Activated CD8-positive, alpha-beta T cell treated with anti-CD3 and anti-CD28 coated beads for 36 hours (primary cell): Measurements from ENCODE around the gene SLC25A33. TPM values are rescaled to one million over a fixed set of nuclear protein-coding genes. Genes with fewer than 3 reads are reported as not detected.
"Not testable (repeated sequence)": the region's sequence is repeated elsewhere in the genome, so short reads cannot be mapped to it uniquely, and the experiment has no call there.

ENCODE experiments used
- ATAC-seq: fragments of 200-7000 bp; cut with Tn5 transposase; one replicate; pipeline ENCODE4 v1.10.0; 2021; ENCODE audit warnings: mild to moderate bottlenecking, moderate library complexity
- CTCF ChIA-PET: fragments of 350-600 bp; sonication (Branson Sonifier 250); formaldehyde crosslinking; loops from one replicate; lab custom pipeline; 2021; ENCODE audit warnings: antibody characterized with exemption; lab: Charles Lee
- POLR2A ChIA-PET: fragments of 350-600 bp; sonication (Branson Sonifier 250); formaldehyde crosslinking; loops from one replicate; lab custom pipeline; 2021; ENCODE audit warnings: antibody characterized with exemption; lab: Charles Lee
- DNase-seq: peaks from one replicate; pipeline ENCODE4 v3.0.0-alpha.2; 2020
- H3K27ac Mint-ChIP-seq: one replicate; pipeline ENCODE4 v1.8.0; 2021; ENCODE audit warnings: mild to moderate bottlenecking, mixed read lengths
- H3K27me3 Mint-ChIP-seq: one replicate; pipeline ENCODE4 v1.8.0; 2021; ENCODE audit warnings: mixed read lengths
- H3K36me3 Mint-ChIP-seq: one replicate; pipeline ENCODE4 v1.8.0; 2021; ENCODE audit warnings: low read depth, mixed read lengths
- H3K4me1 Mint-ChIP-seq: one replicate; pipeline ENCODE4 v1.8.0; 2021; ENCODE audit warnings: low read depth, mixed read lengths
- H3K4me3 Mint-ChIP-seq: one replicate; pipeline ENCODE4 v1.8.0; 2021; ENCODE audit warnings: mild to moderate bottlenecking, moderate library complexity, mixed read lengths
- H3K9me3 Mint-ChIP-seq: one replicate; pipeline ENCODE4 v1.8.0; 2021; ENCODE audit warnings: mixed read lengths
- CTCF ChIP-seq: fragments of 200-600 bp; IDR thresholded peaks from one replicate; pipeline ENCODE4 v1.8.0; 2022; ENCODE audit warnings: antibody characterized with exemption, mild to moderate bottlenecking
- intact Hi-C: fragments of 100-400 bp; cut with micrococcal nuclease; formaldehyde crosslinking; loops from one replicate; pipeline ENCODE4 v1.10.0; 2022
- total RNA-seq, 2 experiments: library from RNA; stranded (reverse); gene quantifications; one replicate each; pipeline ENCODE4 v1.2.3, GENCODE V29; 2021

The SLC25A33 gene
- total RNA-seq, 2 experiments from 2014 or later, result 5.7 to 5.9 TPM

- DNase-seq (no peak), ATAC-seq (no peak)
- TF ChIP-seq CTCF, result no peak
- H3K4me3 Mint-ChIP-seq, result no peak overlapping the region
- H3K27me3 Mint-ChIP-seq, result peaks cover 6% of the 10 kb centered on the region
- H3K27ac Mint-ChIP-seq, result no peak overlapping the region
- no peaks in the 10 kb centered on the region for H3K36me3 Mint-ChIP-seq
- ChIA-PET CTCF (interaction anchor here (1.2 kb wide), 1 partner anchor 164 kb away, joined by 4 read pairs; no protein-coding TSS in a partner anchor), POLR2A (no interaction called here)
- H3K9me3 Mint-ChIP-seq, result no peaks in the 10 kb centered on the region
- intact Hi-C loops, result no loop called here
- H3K4me1 Mint-ChIP-seq, result peaks cover 6% of the 10 kb centered on the region
Observed at GRCh38 chr1:9621032-9621431, 81.8 kb downstream of the SLC25A33 start.

- Mint-ChIP-seq H3K9me3 (no peaks in the 10 kb centered on the region), H3K4me1 (peaks cover 24% of the 10 kb centered on the region), H3K4me3 (no peak overlapping the region), H3K36me3 (peaks cover 8% of the 10 kb centered on the region), H3K27me3 (peaks cover 3% of the 10 kb centered on the region), H3K27ac (no peak overlapping the region)
- ChIA-PET CTCF (no interaction called here), POLR2A (no interaction called here)
- no peak for ATAC-seq
- TF ChIP-seq CTCF, result no peak
- intact Hi-C loops, result no loop called here
- DNase-seq, result no peak
Observed at GRCh38 chr1:9624081-9624480, 84.8 kb downstream of the SLC25A33 start.

GRCh38 chr1:9625030-9625429 lies 85.8 kb downstream of the SLC25A33 start:
- Mint-ChIP-seq H3K36me3 (peaks cover 12% of the 10 kb centered on the region), H3K4me1 (peaks cover 24% of the 10 kb centered on the region)
- DNase-seq, H3K9me3 Mint-ChIP-seq, H3K27ac Mint-ChIP-seq, ATAC-seq, H3K4me3 Mint-ChIP-seq, H3K27me3 Mint-ChIP-seq: not testable (repeated sequence)
- POLR2A ChIA-PET, result interaction anchor here (7.6 to 17.1 kb wide), 3 partner anchors 17 to 91 kb away, joined by 120 to 335 read pairs (median 142); partner anchors contain the start of gene PIK3CD
- intact Hi-C loops, result loop anchor here (5.0 kb wide), 4 partner anchors 47 to 242 kb away; no protein-coding TSS in a partner anchor
- CTCF ChIA-PET, result interaction anchor here (4.5 to 8.1 kb wide), 2 partner anchors 30 to 243 kb away, joined by 28 to 160 read pairs; partner anchors contain the start of gene PIK3CD

- no peak for TF ChIP-seq CTCF
- Mint-ChIP-seq H3K4me1 (peaks cover 24% of the 10 kb centered on the region), H3K27ac (peak overlapping the region; percentile 31), H3K27me3 (no peaks in the 10 kb centered on the region), H3K36me3 (peaks cover 24% of the 10 kb centered on the region), H3K9me3 (no peaks in the 10 kb centered on the region), H3K4me3 (peak overlapping the region; percentile 98)
- POLR2A ChIA-PET, result interaction anchor here (0.8 to 17.1 kb wide), 11 partner anchors 16 to 344 kb away, joined by 3 to 335 read pairs (median 3); partner anchors contain the start of gene PIK3CD
- DNase-seq (peak; percentile 46), ATAC-seq (no peak)
- CTCF ChIA-PET, result interaction anchor here (0.8 to 8.1 kb wide), 35 partner anchors 8 to 260 kb away, joined by 3 to 160 read pairs (median 6); partner anchors contain the start of gene PIK3CD
- intact Hi-C loops, result loop anchor here (5.0 kb wide), 4 partner anchors 46 to 241 kb away; no protein-coding TSS in a partner anchor
Observed at GRCh38 chr1:9626201-9626608, 86.9 kb downstream of the SLC25A33 start.

GRCh38 chr1:9628541-9629444 lies 89.5 kb downstream of the SLC25A33 start:
- ATAC-seq (peak; percentile 64), DNase-seq (peak; percentile 93)
- ChIA-PET POLR2A (interaction anchor here (1.0 to 17.1 kb wide), 13 partner anchors 14 to 193 kb away, joined by 3 to 335 read pairs (median 5); partner anchors contain the start of gene PIK3CD), CTCF (interaction anchor here (0.8 to 8.1 kb wide), 17 partner anchors 10 to 239 kb away, joined by 3 to 160 read pairs (median 9); partner anchors contain the start of gene PIK3CD)
- H3K27me3 Mint-ChIP-seq, result no peaks in the 10 kb centered on the region
- peaks cover 39% of the 10 kb centered on the region for H3K4me1 Mint-ChIP-seq
- H3K27ac Mint-ChIP-seq, result peak overlapping the region; percentile 96
- TF ChIP-seq CTCF, result no peak
- no peaks in the 10 kb centered on the region for H3K9me3 Mint-ChIP-seq
- peaks cover 50% of the 10 kb centered on the region for H3K36me3 Mint-ChIP-seq
- peak overlapping the region; percentile 98 for H3K4me3 Mint-ChIP-seq
- intact Hi-C loops, result loop anchor here (1.0 to 5.0 kb wide), 5 partner anchors 24 to 239 kb away; no protein-coding TSS in a partner anchor
